ENCODE measurements around the gene MARCO.
"Not testable (repeated sequence)": the region's sequence is repeated elsewhere in the genome, so short reads cannot be mapped to it uniquely, and the experiment has no call there.

Gene MARCO

GRCh38 chr2:118929059-118929458 is 12.9 kb upstream of the MARCO start:
- no peak for DNase-seq (ENCODE audit: low spot score)

GRCh38 chr2:118932949-118933348 is 9.0 kb upstream of the MARCO start:
- no peak for DNase-seq (ENCODE audit: low spot score)

- no peak for DNase-seq (ENCODE audit: low spot score)
These were observed 5.7 kb upstream of the MARCO start for GRCh38 chr2:118936306-118936705.

GRCh38 chr2:118936936-118937335 is 5.1 kb upstream of the MARCO start:
- DNase-seq (ENCODE audit: low spot score) = no peak

GRCh38 chr2:118937817-118938216 is 4.2 kb upstream of the MARCO start:
- DNase-seq (ENCODE audit: low spot score) = no peak

GRCh38 chr2:118939994-118940393 is 2.0 kb upstream of the MARCO start:
- DNase-seq (ENCODE audit: low spot score) = no peak

GRCh38 chr2:118940486-118941120 is 1.4 kb upstream of the MARCO start:
- no peak for DNase-seq (ENCODE audit: low spot score)

GRCh38 chr2:118943286-118943685 is 1.3 kb downstream of the MARCO start:
- no peak for DNase-seq (ENCODE audit: low spot score)

- DNase-seq (ENCODE audit: low spot score) = no peak
These were observed 3.9 kb downstream of the MARCO start for GRCh38 chr2:118945881-118946280.

- DNase-seq (ENCODE audit: low spot score) = not testable (repeated sequence)
These were observed 6.3 kb downstream of the MARCO start for GRCh38 chr2:118948266-118948665.

GRCh38 chr2:118954297-118955060 is 12.5 kb downstream of the MARCO start:
- DNase-seq (ENCODE audit: low spot score) = no peak

GRCh38 chr2:118965737-118966136 is 23.7 kb downstream of the MARCO start:
- DNase-seq (ENCODE audit: low spot score) = no peak

GRCh38 chr2:118967124-118967880 is 25.3 kb downstream of the MARCO start:
- no peak for DNase-seq (ENCODE audit: low spot score)

GRCh38 chr2:118968042-118968441 is 26.0 kb downstream of the MARCO start:
- no peak for DNase-seq (ENCODE audit: low spot score)

- DNase-seq (ENCODE audit: low spot score) = no peak
These were observed 27.2 kb downstream of the MARCO start for GRCh38 chr2:118968961-118969733.

- no peak for DNase-seq (ENCODE audit: low spot score)
These were observed 27.9 kb downstream of the MARCO start for GRCh38 chr2:118969734-118970395.

- DNase-seq (ENCODE audit: low spot score) = no peak
These were observed 28.6 kb downstream of the MARCO start for GRCh38 chr2:118970396-118971135.

GRCh38 chr2:118971245-118972122 is 29.5 kb downstream of the MARCO start:
- DNase-seq (ENCODE audit: low spot score) = no peak

GRCh38 chr2:118973542-118973951 is 31.6 kb downstream of the MARCO start:
- DNase-seq (ENCODE audit: low spot score) = no peak

All from germinal center (tissue), 1 donor.